Measurements from ENCODE around the gene GGA3.

DNA sequence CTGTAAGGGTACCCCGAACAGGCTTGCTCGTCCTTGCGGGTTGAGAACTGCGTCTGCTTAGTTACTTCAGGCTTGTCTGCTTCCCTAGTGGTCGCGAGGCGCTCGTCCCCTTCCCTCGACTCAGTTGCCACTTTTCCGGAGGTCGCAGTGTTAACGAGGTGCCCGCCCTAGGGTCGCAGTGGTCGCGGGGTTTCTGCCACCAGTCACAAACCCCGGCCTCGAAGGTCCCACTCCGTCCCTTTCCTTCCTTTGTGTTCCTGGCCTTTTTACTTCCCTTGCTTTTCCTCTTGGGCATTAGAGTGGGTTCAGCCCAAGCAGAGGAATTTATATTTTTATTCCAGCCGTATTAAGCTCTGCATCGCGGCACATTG is 55.6 kb downstream of the GGA3 start:
- TF ChIP-seq, protein P1, sequence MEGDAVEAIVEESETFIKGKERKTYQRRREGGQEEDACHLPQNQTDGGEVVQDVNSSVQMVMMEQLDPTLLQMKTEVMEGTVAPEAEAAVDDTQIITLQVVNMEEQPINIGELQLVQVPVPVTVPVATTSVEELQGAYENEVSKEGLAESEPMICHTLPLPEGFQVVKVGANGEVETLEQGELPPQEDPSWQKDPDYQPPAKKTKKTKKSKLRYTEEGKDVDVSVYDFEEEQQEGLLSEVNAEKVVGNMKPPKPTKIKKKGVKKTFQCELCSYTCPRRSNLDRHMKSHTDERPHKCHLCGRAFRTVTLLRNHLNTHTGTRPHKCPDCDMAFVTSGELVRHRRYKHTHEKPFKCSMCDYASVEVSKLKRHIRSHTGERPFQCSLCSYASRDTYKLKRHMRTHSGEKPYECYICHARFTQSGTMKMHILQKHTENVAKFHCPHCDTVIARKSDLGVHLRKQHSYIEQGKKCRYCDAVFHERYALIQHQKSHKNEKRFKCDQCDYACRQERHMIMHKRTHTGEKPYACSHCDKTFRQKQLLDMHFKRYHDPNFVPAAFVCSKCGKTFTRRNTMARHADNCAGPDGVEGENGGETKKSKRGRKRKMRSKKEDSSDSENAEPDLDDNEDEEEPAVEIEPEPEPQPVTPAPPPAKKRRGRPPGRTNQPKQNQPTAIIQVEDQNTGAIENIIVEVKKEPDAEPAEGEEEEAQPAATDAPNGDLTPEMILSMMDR (IDR thresholded peaks at IDR 0.05; ENCODE audit: low read length) = no peak
- TF ChIP-seq EZH2 (IDR thresholded peaks at IDR 0.05; ENCODE audit: borderline replicate concordance, low read length) = no peak

All from OCI-LY1 (cell line).